Activated naive CD4-positive, alpha-beta T cell treated with anti-CD3 and anti-CD28 coated beads for 36 hours (primary cell): ENCODE measurements around the gene KCNH5. TPM values are rescaled to one million over a fixed set of nuclear protein-coding genes. Genes with fewer than 3 reads are reported as not detected.

ENCODE experiments used
- CTCF ChIA-PET: fragments of 350-600 bp; sonication (Branson Sonifier 250); formaldehyde crosslinking; loops from one replicate; lab custom pipeline; 2021; ENCODE audit warnings: antibody characterized with exemption; lab: Charles Lee
- DNase-seq: peaks from one replicate; pipeline ENCODE4 v3.0.0-alpha.2; 2020
- H3K27ac Mint-ChIP-seq: one replicate; pipeline ENCODE4 v1.8.0; 2021; ENCODE audit warnings: mild to moderate bottlenecking, mixed read lengths
- H3K27me3 Mint-ChIP-seq: one replicate; pipeline ENCODE4 v1.8.0; 2021; ENCODE audit warnings: low read depth, mixed read lengths
- H3K36me3 Mint-ChIP-seq: one replicate; pipeline ENCODE4 v1.8.0; 2021; ENCODE audit warnings: low read depth, mixed read lengths
- H3K4me1 Mint-ChIP-seq: one replicate; pipeline ENCODE4 v1.8.0; 2021; ENCODE audit warnings: low read depth, mixed read lengths
- H3K4me3 Mint-ChIP-seq: one replicate; pipeline ENCODE4 v1.8.0; 2021; ENCODE audit warnings: mild to moderate bottlenecking, moderate library complexity, mixed read lengths
- H3K9me3 Mint-ChIP-seq: one replicate; pipeline ENCODE4 v1.8.0; 2021; ENCODE audit warnings: mixed read lengths
- intact Hi-C: fragments of 100-400 bp; cut with micrococcal nuclease; formaldehyde crosslinking; loops from one replicate; pipeline ENCODE4 v1.15.1; 2023
- total RNA-seq, 2 experiments: library from RNA; stranded (reverse); gene quantifications; one replicate each; pipeline ENCODE4 v1.2.3, GENCODE V29; 2021

The KCNH5 gene
- total RNA-seq, 2 experiments from 2014 or later, result not detected

GRCh38 chr14:62709773-62710172 is 335.5 kb downstream of the KCNH5 start:
- Mint-ChIP-seq H3K9me3 (no peaks in the 10 kb centered on the region), H3K27ac (no peak overlapping the region), H3K4me1 (no peaks in the 10 kb centered on the region), H3K27me3 (no peaks in the 10 kb centered on the region), H3K36me3 (no peaks in the 10 kb centered on the region), H3K4me3 (no peak overlapping the region)
- CTCF ChIA-PET, result no interaction called here
- intact Hi-C loops, result no loop called here
- no peak for DNase-seq

GRCh38 chr14:62706217-62706616 is 339.0 kb downstream of the KCNH5 start:
- no peaks in the 10 kb centered on the region for H3K27me3 Mint-ChIP-seq
- CTCF ChIA-PET, result interaction anchor here (0.6 kb wide), 1 partner anchor 1512 kb away, joined by 3 read pairs; no protein-coding TSS in a partner anchor
- no peak overlapping the region for H3K4me3 Mint-ChIP-seq
- H3K36me3 Mint-ChIP-seq, result no peaks in the 10 kb centered on the region
- intact Hi-C loops, result no loop called here
- H3K9me3 Mint-ChIP-seq, result no peaks in the 10 kb centered on the region
- H3K4me1 Mint-ChIP-seq, result no peaks in the 10 kb centered on the region
- DNase-seq, result no peak
- no peak overlapping the region for H3K27ac Mint-ChIP-seq

- intact Hi-C loops, result no loop called here
- Mint-ChIP-seq H3K27ac (no peak overlapping the region), H3K36me3 (no peaks in the 10 kb centered on the region), H3K4me3 (no peak overlapping the region), H3K27me3 (no peaks in the 10 kb centered on the region), H3K4me1 (no peaks in the 10 kb centered on the region), H3K9me3 (peaks cover 1% of the 10 kb centered on the region)
- DNase-seq, result no peak
- CTCF ChIA-PET, result interaction anchor here (0.6 kb wide), 1 partner anchor 353 kb away, joined by 3 read pairs; no protein-coding TSS in a partner anchor
These were observed 347.8 kb downstream of the KCNH5 start for GRCh38 chr14:62697461-62697860.

- no peak for DNase-seq
- Mint-ChIP-seq H3K27me3 (no peaks in the 10 kb centered on the region), H3K4me1 (no peaks in the 10 kb centered on the region), H3K4me3 (no peak overlapping the region), H3K36me3 (no peaks in the 10 kb centered on the region), H3K9me3 (peaks cover 1% of the 10 kb centered on the region), H3K27ac (no peak overlapping the region)
- CTCF ChIA-PET, result no interaction called here
- intact Hi-C loops, result no loop called here
These were observed 348.3 kb downstream of the KCNH5 start for GRCh38 chr14:62696929-62697328.

GRCh38 chr14:62696331-62696924 is 348.8 kb downstream of the KCNH5 start:
- Mint-ChIP-seq H3K27me3 (no peaks in the 10 kb centered on the region), H3K9me3 (peaks cover 1% of the 10 kb centered on the region), H3K36me3 (no peaks in the 10 kb centered on the region), H3K27ac (no peak overlapping the region), H3K4me3 (no peak overlapping the region), H3K4me1 (no peaks in the 10 kb centered on the region)
- intact Hi-C loops, result no loop called here
- no peak for DNase-seq
- CTCF ChIA-PET, result no interaction called here

GRCh38 chr14:62694075-62694474 is 351.2 kb downstream of the KCNH5 start:
- intact Hi-C loops, result no loop called here
- CTCF ChIA-PET, result no interaction called here
- H3K4me1 Mint-ChIP-seq, result no peaks in the 10 kb centered on the region
- H3K36me3 Mint-ChIP-seq, result no peaks in the 10 kb centered on the region
- peaks cover 1% of the 10 kb centered on the region for H3K9me3 Mint-ChIP-seq
- H3K4me3 Mint-ChIP-seq, result no peak overlapping the region
- no peak overlapping the region for H3K27ac Mint-ChIP-seq
- DNase-seq, result no peak
- no peaks in the 10 kb centered on the region for H3K27me3 Mint-ChIP-seq

GRCh38 chr14:62692490-62693106 is 352.7 kb downstream of the KCNH5 start:
- DNase-seq, result no peak
- CTCF ChIA-PET, result no interaction called here
- Mint-ChIP-seq H3K4me1 (no peaks in the 10 kb centered on the region), H3K36me3 (no peaks in the 10 kb centered on the region), H3K27me3 (no peaks in the 10 kb centered on the region), H3K27ac (no peak overlapping the region), H3K9me3 (no peaks in the 10 kb centered on the region), H3K4me3 (no peak overlapping the region)
- intact Hi-C loops, result no loop called here

- Mint-ChIP-seq H3K4me1 (no peaks in the 10 kb centered on the region), H3K27me3 (no peaks in the 10 kb centered on the region), H3K36me3 (no peaks in the 10 kb centered on the region), H3K4me3 (no peak overlapping the region), H3K9me3 (no peaks in the 10 kb centered on the region), H3K27ac (no peak overlapping the region)
- intact Hi-C loops, result no loop called here
- CTCF ChIA-PET, result no interaction called here
- no peak for DNase-seq
These were observed 353.4 kb downstream of the KCNH5 start for GRCh38 chr14:62691647-62692489.

GRCh38 chr14:62689733-62690132 is 355.5 kb downstream of the KCNH5 start:
- intact Hi-C loops, result no loop called here
- Mint-ChIP-seq H3K9me3 (no peaks in the 10 kb centered on the region), H3K4me1 (no peaks in the 10 kb centered on the region), H3K4me3 (no peak overlapping the region), H3K27ac (no peak overlapping the region), H3K36me3 (no peaks in the 10 kb centered on the region), H3K27me3 (no peaks in the 10 kb centered on the region)
- CTCF ChIA-PET, result no interaction called here
- no peak for DNase-seq

GRCh38 chr14:62687818-62688217 is 357.4 kb downstream of the KCNH5 start:
- CTCF ChIA-PET, result no interaction called here
- no peaks in the 10 kb centered on the region for H3K9me3 Mint-ChIP-seq
- H3K4me3 Mint-ChIP-seq, result no peak overlapping the region
- H3K27me3 Mint-ChIP-seq, result no peaks in the 10 kb centered on the region
- H3K27ac Mint-ChIP-seq, result no peak overlapping the region
- no peak for DNase-seq
- H3K4me1 Mint-ChIP-seq, result no peaks in the 10 kb centered on the region
- H3K36me3 Mint-ChIP-seq, result no peaks in the 10 kb centered on the region
- intact Hi-C loops, result no loop called here

GRCh38 chr14:62684376-62684775 is 360.9 kb downstream of the KCNH5 start:
- intact Hi-C loops, result no loop called here
- no peaks in the 10 kb centered on the region for H3K36me3 Mint-ChIP-seq
- no peak overlapping the region for H3K4me3 Mint-ChIP-seq
- H3K9me3 Mint-ChIP-seq, result no peaks in the 10 kb centered on the region
- no peak overlapping the region for H3K27ac Mint-ChIP-seq
- no peaks in the 10 kb centered on the region for H3K27me3 Mint-ChIP-seq
- CTCF ChIA-PET, result no interaction called here
- no peaks in the 10 kb centered on the region for H3K4me1 Mint-ChIP-seq
- no peak for DNase-seq

- CTCF ChIA-PET, result interaction anchor here (0.6 kb wide), 2 partner anchors 31 to 613 kb away, joined by 3 to 4 read pairs; no protein-coding TSS in a partner anchor
- Mint-ChIP-seq H3K9me3 (no peaks in the 10 kb centered on the region), H3K4me1 (no peaks in the 10 kb centered on the region), H3K27ac (no peak overlapping the region), H3K4me3 (no peak overlapping the region), H3K36me3 (no peaks in the 10 kb centered on the region), H3K27me3 (no peaks in the 10 kb centered on the region)
- intact Hi-C loops, result no loop called here
- no peak for DNase-seq
These were observed 363.1 kb downstream of the KCNH5 start for GRCh38 chr14:62682208-62682607.
